Measurements from ENCODE around the gene MSH6. TPM values are rescaled to one million over a fixed set of nuclear protein-coding genes. Genes with fewer than 3 reads are reported as not detected.

Gene MSH6
- total RNA-seq, 1 experiment from 2014 or later: 98.0 TPM

GRCh38 chr2:47819834-47820233 lies 36.9 kb downstream of the MSH6 start:
- no TSS peak for BruUV-seq (replicated peaks)
- H3K4me1 ChIP-seq (ENCODE audit: control insufficient read depth, insufficient read depth, low read length): no peaks in the 10 kb centered on the region
- H3K36me3 ChIP-seq (ENCODE audit: control insufficient read depth, insufficient read depth, low read length): peaks cover 32% of the 10 kb centered on the region
- no peaks in the 10 kb centered on the region for H3K27me3 ChIP-seq (ENCODE audit: control insufficient read depth, insufficient read depth, low read length)
- DNase-seq (ENCODE audit: low read depth, low spot score) (no peak), ATAC-seq (no peak)
- H3K4me3 ChIP-seq (ENCODE audit: low read depth in 2 of 2, low read length in 2 of 2): no peak overlapping the region
- H3K27ac ChIP-seq (ENCODE audit: low read length): no peak overlapping the region
- CTCF ChIA-PET: no interaction called here
- POLR2A ChIA-PET: no interaction called here
- in situ Hi-C loops (cut with HindIII; ENCODE audit: low pct_unique_long_range_greater_than_20kb, low sequenced_read_pairs): no loop called here
- intact Hi-C loops (cut with micrococcal nuclease; ENCODE audit: unreplicated experiment): no loop called here
- no peak for TF ChIP-seq SIN3A (IDR thresholded peaks at IDR 0.05; ENCODE audit: borderline replicate concordance, insufficient read depth, low read depth, low read length)
- no peak for TF ChIP-seq TCF7L2 (IDR thresholded peaks at IDR 0.05; ENCODE audit: low read depth, low read length)
- TF ChIP-seq CTCF (IDR thresholded peaks at IDR 0.05): no peak
- no peak for TF ChIP-seq REST (IDR thresholded peaks at IDR 0.05; ENCODE audit: insufficient read depth in 1 of 2, low read depth in 2 of 2, low read length in 1 of 2)
- no peak for TF ChIP-seq POLR2AphosphoS5 (IDR thresholded peaks at IDR 0.05; ENCODE audit: low read depth, low read length)
- no peaks in the 10 kb centered on the region for H3K9me3 ChIP-seq (ENCODE audit: control insufficient read depth, insufficient read depth, low read depth, low read length)

GRCh38 chr2:47822518-47822917 lies 39.6 kb downstream of the MSH6 start:
- ChIA-PET CTCF (no interaction called here), POLR2A (no interaction called here)
- TF ChIP-seq REST (IDR thresholded peaks at IDR 0.05; ENCODE audit: insufficient read depth in 1 of 2, low read depth in 2 of 2, low read length in 1 of 2): no peak
- TF ChIP-seq POLR2AphosphoS5 (IDR thresholded peaks at IDR 0.05; ENCODE audit: low read depth, low read length): no peak
- no peak for TF ChIP-seq SIN3A (IDR thresholded peaks at IDR 0.05; ENCODE audit: borderline replicate concordance, insufficient read depth, low read depth, low read length)
- no peak for TF ChIP-seq TCF7L2 (IDR thresholded peaks at IDR 0.05; ENCODE audit: low read depth, low read length)
- TF ChIP-seq CTCF (IDR thresholded peaks at IDR 0.05): no peak
- in situ Hi-C loops (cut with HindIII; ENCODE audit: low pct_unique_long_range_greater_than_20kb, low sequenced_read_pairs): no loop called here
- no TSS peak for BruUV-seq (replicated peaks)
- Histone ChIP-seq H3K9me3 (ENCODE audit: control insufficient read depth, insufficient read depth, low read depth, low read length) (no peaks in the 10 kb centered on the region), H3K36me3 (ENCODE audit: control insufficient read depth, insufficient read depth, low read length) (peaks cover 28% of the 10 kb centered on the region), H3K27me3 (ENCODE audit: control insufficient read depth, insufficient read depth, low read length) (no peaks in the 10 kb centered on the region), H3K4me3 (ENCODE audit: low read depth in 2 of 2, low read length in 2 of 2) (no peak overlapping the region), H3K27ac (ENCODE audit: low read length) (no peak overlapping the region), H3K4me1 (ENCODE audit: control insufficient read depth, insufficient read depth, low read length) (no peaks in the 10 kb centered on the region)
- intact Hi-C loops (cut with micrococcal nuclease; ENCODE audit: unreplicated experiment): no loop called here
- no peak for DNase-seq (ENCODE audit: low read depth, low spot score)
- no peak for ATAC-seq
